Psoas muscle (tissue), 8 donors: ENCODE data around the gene SPTBN1. TPM values are rescaled to one million over a fixed set of nuclear protein-coding genes. Genes with fewer than 3 reads are reported as not detected.

Source experiments
- ATAC-seq, 4 donors: fragments of 200-7000 bp; cut with Tn5 transposase; one replicate each; pipeline ENCODE4 v1.9.1; 2020; ENCODE audit warnings: moderate library complexity in 3 of 4, mild to moderate bottlenecking in 2 of 4
- DNase-seq, 2 donors: peaks; one replicate each; pipeline ENCODE4 v3.0.0-alpha.2; 2020
- H3K27ac ChIP-seq: fragments of 200-600 bp; one replicate; pipeline ENCODE4 v1.8.0; 2022
- H3K27me3 ChIP-seq, 3 donors: fragments of 200-600 bp in 1 of 3; one replicate each; pipeline versions ENCODE4 v1.6.1 to v1.8.0; 2013 to 2022; ENCODE audit warnings: low read length in 2 of 3, mild to moderate bottlenecking in 2 of 3, moderate library complexity in 1 of 3; ENCODE audit not compliant: insufficient read depth in 3 of 3
- H3K36me3 ChIP-seq, 2 donors: fragments of 200-600 bp in 1 of 2; one replicate each; pipeline versions ENCODE4 v1.6.1 to v1.8.0; 2013 to 2022; ENCODE audit warnings: low read depth in 1 of 2, mild to moderate bottlenecking in 1 of 2, moderate library complexity in 1 of 2; ENCODE audit not compliant: insufficient read depth in 1 of 2
- H3K4me1 ChIP-seq: fragments of 200-600 bp; one replicate; pipeline ENCODE4 v1.8.0; 2022
- H3K4me3 ChIP-seq: fragments of 200-600 bp; one replicate; pipeline ENCODE4 v1.8.0; 2022; ENCODE audit warnings: mild to moderate bottlenecking
- H3K9me3 ChIP-seq: fragments of 200-600 bp; one replicate; pipeline ENCODE4 v1.8.0; 2022
- WGBS, 3 donors: extraction: QIAGEN DNeasy Blood & Tissue Kit; methylation state at CpG; one replicate each; pipeline versions ENCODE4 v1.1.6 to v1.1.7; 2013; 5-methylcytosine and 5-hydroxymethylcytosine counted together
- intact Hi-C, 2 donors: fragments of 100-400 bp; cut with DNase I; formaldehyde crosslinking; loops; one replicate each; pipeline versions ENCODE4 v1.11.0 to v1.14.2; 2022
- polyA plus RNA-seq, 3 donors: library from polyadenylated mRNA; stranded (reverse); fragments of 200-250 nt; gene quantifications; one replicate each; pipeline ENCODE4 v1.2.3, GENCODE V29; 2013
- total RNA-seq, 4 donors: library from RNA; stranded (reverse); fragmentation: NEBNext Ultra II Directional in 2 of 4; extraction: Animal tissue kit (Norgen Biotek cat#: 25700) in 2 of 4; gene quantifications; one replicate each; pipeline versions ENCODE4 v1.2.1 to v1.2.4, GENCODE V29; 2021 to 2023
- TF ChIP-seq, protein P1 (sequence below): fragments of 200-600 bp; IDR thresholded peaks from one replicate; pipeline ENCODE4 v1.8.0; 2022; ENCODE audit warnings: antibody characterized with exemption
- donor health status: healthy with polysubstance abuse.
- donor health status: DM: no; HTN: no; CAD: no; lungs with moderate emphysema.
- donor health status: Bipolar disorder and iron deficiency.
- donor health status: healthy.
- donor health status: DM: yes; HTN: yes; CAD: no.
- donor health status: DM: no; HTN: no; CAD: no.
- donor health status: DM: no; HTN: no; CAD: no.
- donor health status: DM: yes; HTN: yes; CAD: no.

The SPTBN1 gene
- total and polyA plus RNA-seq, 7 donors, result 22.9 to 180 (median 87.8) TPM

DNA sequence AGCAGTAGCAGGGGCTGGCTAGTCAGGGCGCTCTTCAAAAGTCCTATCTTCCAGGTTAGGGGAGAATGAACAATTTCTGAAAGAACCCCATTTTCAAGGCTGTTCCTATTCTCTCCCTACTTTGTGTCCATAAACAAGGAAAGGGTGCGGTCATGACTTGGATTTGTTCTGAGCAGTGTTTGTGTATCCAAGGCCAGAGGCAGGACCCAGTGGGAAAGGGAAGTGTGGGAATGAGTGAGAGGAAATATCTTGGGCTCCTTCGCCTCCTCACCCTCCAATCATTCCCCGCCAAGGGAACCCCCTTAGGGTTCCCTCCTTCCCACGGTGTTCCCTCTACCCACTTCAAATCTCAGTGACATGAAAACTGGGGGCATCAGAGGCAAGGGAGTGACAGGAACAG is 25.5 kb upstream of the SPTBN1 start:
- no peak for ATAC-seq
- H3K27ac ChIP-seq, result peak overlapping the region; percentile 58
- DNase-seq, result no peak
- H3K4me3 ChIP-seq, result no peak overlapping the region
- intact Hi-C loops, result no loop called here
- H3K27me3 ChIP-seq, result no peaks in the 10 kb centered on the region
- peaks cover 47% of the 10 kb centered on the region for H3K4me1 ChIP-seq
- TF ChIP-seq, protein P1, sequence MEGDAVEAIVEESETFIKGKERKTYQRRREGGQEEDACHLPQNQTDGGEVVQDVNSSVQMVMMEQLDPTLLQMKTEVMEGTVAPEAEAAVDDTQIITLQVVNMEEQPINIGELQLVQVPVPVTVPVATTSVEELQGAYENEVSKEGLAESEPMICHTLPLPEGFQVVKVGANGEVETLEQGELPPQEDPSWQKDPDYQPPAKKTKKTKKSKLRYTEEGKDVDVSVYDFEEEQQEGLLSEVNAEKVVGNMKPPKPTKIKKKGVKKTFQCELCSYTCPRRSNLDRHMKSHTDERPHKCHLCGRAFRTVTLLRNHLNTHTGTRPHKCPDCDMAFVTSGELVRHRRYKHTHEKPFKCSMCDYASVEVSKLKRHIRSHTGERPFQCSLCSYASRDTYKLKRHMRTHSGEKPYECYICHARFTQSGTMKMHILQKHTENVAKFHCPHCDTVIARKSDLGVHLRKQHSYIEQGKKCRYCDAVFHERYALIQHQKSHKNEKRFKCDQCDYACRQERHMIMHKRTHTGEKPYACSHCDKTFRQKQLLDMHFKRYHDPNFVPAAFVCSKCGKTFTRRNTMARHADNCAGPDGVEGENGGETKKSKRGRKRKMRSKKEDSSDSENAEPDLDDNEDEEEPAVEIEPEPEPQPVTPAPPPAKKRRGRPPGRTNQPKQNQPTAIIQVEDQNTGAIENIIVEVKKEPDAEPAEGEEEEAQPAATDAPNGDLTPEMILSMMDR, result no peak
- H3K36me3 ChIP-seq, result no peaks in the 10 kb centered on the region
- no peaks in the 10 kb centered on the region for H3K9me3 ChIP-seq
- WGBS, 3 donors, result 56 to 73% (median 69%) methylated on average over 5 of the region's 5 CpGs

- Histone ChIP-seq H3K4me1 (peaks cover 49% of the 10 kb centered on the region), H3K36me3 (no peaks in the 10 kb centered on the region), H3K4me3 (no peak overlapping the region), H3K27ac (peak overlapping the region; percentile 36), H3K27me3 (no peaks in the 10 kb centered on the region), H3K9me3 (no peaks in the 10 kb centered on the region)
- intact Hi-C loops, result no loop called here
- TF ChIP-seq, protein P1, result no peak
- no peak for DNase-seq
- 37 to 52% (median 47%) methylated on average over 4 of the region's 4 CpGs for WGBS, 3 donors
- peak; percentile 19 to 83 (median 46) for ATAC-seq
These were observed 23.7 kb upstream of the SPTBN1 start for GRCh38 chr2:54432251-54433015.

DNA sequence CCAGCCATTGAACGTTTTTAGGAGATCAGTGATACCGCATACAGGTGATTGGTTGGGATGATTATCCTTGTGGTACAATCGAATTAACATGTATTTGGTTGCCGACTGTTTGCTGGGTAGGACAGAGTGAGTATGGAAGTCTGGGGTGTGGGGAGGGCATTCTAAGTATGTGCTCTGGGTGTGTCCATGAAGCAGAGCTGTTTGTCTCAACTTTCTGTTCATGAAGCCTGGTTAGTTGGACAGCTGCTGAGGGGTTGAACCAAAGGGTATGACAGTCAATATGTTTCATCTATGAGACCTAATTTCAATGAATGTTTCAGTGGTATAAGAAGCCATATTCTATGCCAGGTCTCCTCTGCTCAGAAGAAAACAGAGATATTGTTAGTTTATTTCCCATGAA is 21.9 kb upstream of the SPTBN1 start:
- Histone ChIP-seq H3K4me1 (peaks cover 49% of the 10 kb centered on the region), H3K27me3 (no peaks in the 10 kb centered on the region), H3K27ac (no peak overlapping the region), H3K9me3 (no peaks in the 10 kb centered on the region), H3K4me3 (no peak overlapping the region), H3K36me3 (no peaks in the 10 kb centered on the region)
- ATAC-seq, result no peak
- intact Hi-C loops, result no loop called here
- no peak for DNase-seq
- TF ChIP-seq, protein P1, result no peak
- WGBS, 3 donors, result 72 to 84% (median 81%) methylated on average over 4 of the region's 4 CpGs

DNA sequence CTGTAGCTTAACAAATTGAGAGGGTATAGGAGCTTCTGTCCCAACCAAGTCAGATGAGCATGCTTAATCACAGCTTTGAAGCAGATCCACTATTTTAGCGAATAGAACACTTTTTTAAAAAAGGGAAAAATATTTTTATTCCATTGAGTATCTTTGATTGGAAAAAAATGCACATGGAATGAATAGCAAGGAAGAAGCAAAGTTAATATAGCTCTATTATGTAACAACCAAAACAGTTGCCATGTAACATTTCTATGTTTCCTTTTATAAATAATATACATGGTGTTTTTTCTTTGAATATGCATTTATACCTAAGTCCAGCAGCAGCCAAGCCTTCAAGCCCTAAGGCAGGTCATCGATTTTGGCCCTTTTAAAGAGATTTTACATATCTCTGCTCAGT is 21.4 kb upstream of the SPTBN1 start:
- Histone ChIP-seq H3K27ac (no peak overlapping the region), H3K27me3 (no peaks in the 10 kb centered on the region), H3K4me1 (peaks cover 49% of the 10 kb centered on the region), H3K36me3 (no peaks in the 10 kb centered on the region), H3K9me3 (no peaks in the 10 kb centered on the region), H3K4me3 (no peak overlapping the region)
- TF ChIP-seq, protein P1, result no peak
- no peak for DNase-seq
- 49 to 58% (median 51%) methylated on average over 2 of the region's 2 CpGs for WGBS, 3 donors
- no peak for ATAC-seq
- intact Hi-C loops, result no loop called here
